Trophoblast cell (in vitro differentiated cells and primary cell): ENCODE measurements around the gene LILRA2.
"Not testable (repeated sequence)": the region's sequence is repeated elsewhere in the genome, so short reads cannot be mapped to it uniquely, and the experiment has no call there.

Experiments
- DNase-seq, 2 donors: peaks; one replicate each; pipeline ENCODE4 v3.0.0-alpha.2; 2016
- H2AFZ ChIP-seq: 2 replicates; pipeline ENCODE4 v1.6.1; 2013; ENCODE audit warnings: low read length, moderate library complexity, mild to moderate bottlenecking; ENCODE audit not compliant: insufficient read depth, poor library complexity
- H2AK5ac ChIP-seq: 2 replicates; pipeline ENCODE4 v1.6.1; 2013; ENCODE audit warnings: mild to moderate bottlenecking, low read length
- H2BK120ac ChIP-seq: 2 replicates; pipeline ENCODE4 v1.6.1; 2013; ENCODE audit warnings: low read length, mild to moderate bottlenecking, moderate library complexity; ENCODE audit not compliant: insufficient read depth, poor library complexity
- H2BK12ac ChIP-seq: 2 replicates; pipeline ENCODE4 v1.6.1; 2013; ENCODE audit warnings: mild to moderate bottlenecking, low read length, moderate library complexity
- H2BK5ac ChIP-seq: 2 replicates; pipeline ENCODE4 v1.6.1; 2013; ENCODE audit warnings: low read length, low read depth, moderate library complexity, mild to moderate bottlenecking; ENCODE audit not compliant: poor library complexity
- H3K14ac ChIP-seq: 2 replicates; pipeline ENCODE4 v1.6.1; 2013; ENCODE audit warnings: mild to moderate bottlenecking, low read length
- H3K18ac ChIP-seq: 2 replicates; pipeline ENCODE4 v1.6.1; 2013; ENCODE audit warnings: mild to moderate bottlenecking, low read length
- H3K23ac ChIP-seq: 2 replicates; pipeline ENCODE4 v1.6.1; 2013; ENCODE audit warnings: low read length
- H3K27ac ChIP-seq: 2 replicates; pipeline ENCODE4 v1.5.1; 2013; ENCODE audit warnings: low read depth, mild to moderate bottlenecking, inconsistent platforms, low read length, moderate library complexity
- H3K27me3 ChIP-seq: 2 replicates; pipeline ENCODE4 v1.6.1; 2013; ENCODE audit warnings: inconsistent platforms, mild to moderate bottlenecking, low read length, moderate library complexity; ENCODE audit not compliant: insufficient read depth
- H3K36me3 ChIP-seq, 2 experiments: 1 replicate in 1 of 2; 2 replicates in 1 of 2; pipeline ENCODE4 v1.6.1; 2013; ENCODE audit warnings: low read length in 2 of 2, mild to moderate bottlenecking in 2 of 2, moderate library complexity in 1 of 2; ENCODE audit not compliant: insufficient read depth in 2 of 2, control insufficient read depth in 1 of 2
- H3K4ac ChIP-seq: 2 replicates; pipeline ENCODE4 v1.6.1; 2013; ENCODE audit warnings: low read depth, mild to moderate bottlenecking, low read length, moderate library complexity
- H3K4me1 ChIP-seq, 2 experiments: 1 replicate in 1 of 2; 2 replicates in 1 of 2; pipeline ENCODE4 v1.6.1; 2013; ENCODE audit warnings: low read length in 2 of 2, mild to moderate bottlenecking in 2 of 2, moderate library complexity in 1 of 2; ENCODE audit not compliant: insufficient read depth in 2 of 2, control insufficient read depth in 1 of 2
- H3K4me2 ChIP-seq: 2 replicates; pipeline ENCODE4 v1.6.1; 2013; ENCODE audit warnings: inconsistent platforms, mild to moderate bottlenecking, low read length, moderate library complexity
- H3K4me3 ChIP-seq: 2 replicates; pipeline ENCODE4 v1.5.1; 2013; ENCODE audit warnings: mild to moderate bottlenecking, low read depth, low read length, inconsistent platforms
- H3K79me1 ChIP-seq: one replicate; pipeline ENCODE4 v1.6.1; 2013; ENCODE audit warnings: low read length
- H3K79me2 ChIP-seq: 2 replicates; pipeline ENCODE4 v1.6.1; 2013; ENCODE audit warnings: low read length, mild to moderate bottlenecking; ENCODE audit not compliant: control insufficient read depth, insufficient read depth, poor library complexity
- H3K9ac ChIP-seq: 2 replicates; pipeline ENCODE4 v1.6.1; 2013; ENCODE audit warnings: mild to moderate bottlenecking, low read length
- H3K9me3 ChIP-seq: 2 replicates; pipeline ENCODE4 v1.6.1; 2013; ENCODE audit warnings: low read depth, mild to moderate bottlenecking, control low read depth, inconsistent platforms, low read length; ENCODE audit not compliant: insufficient read depth
- H4K12ac ChIP-seq: 2 replicates; pipeline ENCODE4 v1.6.1; 2013; ENCODE audit warnings: low read depth, mild to moderate bottlenecking, low read length, moderate library complexity
- H4K8ac ChIP-seq: 2 replicates; pipeline ENCODE4 v1.6.1; 2013; ENCODE audit warnings: low read depth, mild to moderate bottlenecking, low read length, moderate library complexity
- H4K91ac ChIP-seq: one replicate; pipeline ENCODE4 v1.6.1; 2013; ENCODE audit warnings: low read depth, mild to moderate bottlenecking, low read length, moderate library complexity
- WGBS: extraction: QIAGEN DNeasy Blood & Tissue Kit; methylation state at CpG from one replicate; pipeline ENCODE4 v1.1.7; 2013; ENCODE audit warnings: missing lambda C conversion rate; ENCODE audit not compliant: insufficient read length, insufficient coverage; ENCODE audit errors: extremely low coverage; 5-methylcytosine and 5-hydroxymethylcytosine counted together

LILRA2 gene

GRCh38 chr19:54620464-54620863 is 46.9 kb downstream of the LILRA2 start:
- no peak overlapping the region for H3K27ac ChIP-seq
- no peak overlapping the region for H3K4ac ChIP-seq
- H3K36me3 ChIP-seq, result no peaks in the 10 kb centered on the region
- DNase-seq, result no peak
- no peak overlapping the region for H3K9ac ChIP-seq
- no peaks in the 10 kb centered on the region for H3K79me1 ChIP-seq
- H2BK5ac ChIP-seq, result no peak overlapping the region
- no peak overlapping the region for H4K8ac ChIP-seq
- no CpG with 5 or more reads among the region's 4 CpGs for WGBS
- no peak overlapping the region for H4K91ac ChIP-seq
- no peak overlapping the region for H3K18ac ChIP-seq
- H3K4me1 ChIP-seq, result no peaks in the 10 kb centered on the region
- H3K14ac ChIP-seq, result no peak overlapping the region
- H2BK120ac ChIP-seq, result no peak overlapping the region
- H3K4me3 ChIP-seq, result no peak overlapping the region
- no peaks in the 10 kb centered on the region for H3K27me3 ChIP-seq
- no peaks in the 10 kb centered on the region for H3K79me2 ChIP-seq
- H2AFZ ChIP-seq, result no peak overlapping the region
- H2AK5ac ChIP-seq, result no peak overlapping the region
- H4K12ac ChIP-seq, result no peak overlapping the region
- H2BK12ac ChIP-seq, result no peak overlapping the region
- no peak overlapping the region for H3K4me2 ChIP-seq
- peaks cover 12% of the 10 kb centered on the region for H3K9me3 ChIP-seq
- no peak overlapping the region for H3K23ac ChIP-seq

- Histone ChIP-seq H3K79me2 (no peaks in the 10 kb centered on the region), H2BK120ac (no peak overlapping the region), H3K4me2 (no peak overlapping the region), H3K14ac (no peak overlapping the region), H3K9me3 (peaks cover 11% of the 10 kb centered on the region), H3K4me1 (no peaks in the 10 kb centered on the region), H4K8ac (no peak overlapping the region), H3K18ac (no peak overlapping the region), H3K4me3 (no peak overlapping the region), H4K12ac (no peak overlapping the region), H2AFZ (no peak overlapping the region), H2BK5ac (no peak overlapping the region), H2AK5ac (no peak overlapping the region), H3K27ac (no peak overlapping the region), H3K23ac (no peak overlapping the region), H3K27me3 (no peaks in the 10 kb centered on the region), H3K9ac (no peak overlapping the region), H3K4ac (no peak overlapping the region), H3K36me3 (no peaks in the 10 kb centered on the region), H3K79me1 (no peaks in the 10 kb centered on the region), H4K91ac (no peak overlapping the region), H2BK12ac (no peak overlapping the region)
- no CpG with 5 or more reads among the region's 4 CpGs for WGBS
- no peak for DNase-seq
Observed at GRCh38 chr19:54622431-54622830, 48.8 kb downstream of the LILRA2 start.

DNA sequence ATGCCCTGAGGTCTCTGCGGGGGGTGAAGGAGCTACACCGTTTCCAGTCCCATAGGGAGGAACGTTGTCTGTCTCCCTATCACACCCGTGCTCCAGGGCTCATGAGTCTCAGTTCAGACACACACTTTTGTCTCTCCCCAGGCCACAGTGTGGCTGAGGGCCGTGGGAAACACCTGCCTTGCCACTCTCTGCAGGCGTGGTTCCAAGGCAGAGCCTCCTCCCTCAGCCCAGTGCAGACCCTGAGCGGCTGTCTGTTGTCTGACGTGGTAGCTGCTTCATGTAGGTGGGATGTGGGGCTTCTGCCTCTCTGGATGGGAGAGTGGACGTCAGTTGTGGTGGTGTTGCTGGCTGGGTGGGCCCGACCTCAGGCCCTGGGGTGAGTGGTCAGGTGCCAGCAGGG is 50.6 kb downstream of the LILRA2 start:
- not testable (repeated sequence) for H3K4me3 ChIP-seq, H3K4ac ChIP-seq, H3K18ac ChIP-seq, H4K8ac ChIP-seq, H3K4me1 ChIP-seq, H3K23ac ChIP-seq, H2AK5ac ChIP-seq, H3K27ac ChIP-seq, H2AFZ ChIP-seq, H3K79me1 ChIP-seq, H2BK120ac ChIP-seq, H3K14ac ChIP-seq, DNase-seq, H3K4me2 ChIP-seq, H3K79me2 ChIP-seq, H3K9ac ChIP-seq, H3K27me3 ChIP-seq, H4K91ac ChIP-seq, H3K36me3 ChIP-seq, H2BK12ac ChIP-seq, H2BK5ac ChIP-seq, H4K12ac ChIP-seq
- peaks cover 21% of the 10 kb centered on the region for H3K9me3 ChIP-seq
- no CpG with 5 or more reads among the region's 10 CpGs for WGBS

DNA sequence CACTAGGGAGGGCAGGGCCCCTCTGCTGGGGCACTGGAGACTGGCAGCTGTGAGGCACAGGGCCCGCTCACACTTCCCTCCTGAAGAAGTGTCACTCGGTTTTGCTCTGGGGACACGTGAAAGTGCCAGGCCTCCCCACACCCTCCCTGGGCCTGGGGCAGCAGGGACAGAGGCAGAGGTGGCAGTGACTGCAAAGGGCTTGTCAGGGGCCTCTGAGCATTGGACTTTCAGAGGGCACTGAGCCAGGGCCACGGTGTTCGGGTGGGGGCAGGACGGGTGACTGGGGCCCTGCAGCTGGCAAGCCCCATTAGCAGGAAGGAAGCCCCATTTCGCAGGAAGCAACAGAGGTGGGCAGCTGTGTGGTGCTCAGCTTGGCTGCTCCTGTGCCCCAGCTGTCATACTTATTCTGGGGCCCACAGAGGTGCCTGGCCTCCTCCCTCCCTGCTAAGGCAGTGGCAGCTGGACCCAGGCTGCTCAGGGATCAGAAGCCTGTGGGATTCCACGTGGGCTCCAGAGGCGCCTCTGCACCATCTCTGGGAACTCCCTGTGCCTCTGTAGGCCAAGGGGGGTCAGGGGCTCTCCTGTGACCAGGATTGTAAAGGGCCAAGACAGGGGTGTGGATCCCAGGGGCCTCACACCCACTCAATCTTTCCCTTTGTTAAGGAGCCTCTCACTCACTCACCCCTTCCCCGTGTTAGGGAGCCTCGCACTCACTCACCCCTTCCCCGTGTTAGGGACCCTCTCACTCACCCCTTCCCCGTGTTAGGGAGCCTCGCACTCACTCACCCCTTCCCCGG is 51.5 kb downstream of the LILRA2 start:
- not testable (repeated sequence) for H3K4me3 ChIP-seq, H3K4me2 ChIP-seq, H3K27me3 ChIP-seq, H3K14ac ChIP-seq, H3K18ac ChIP-seq, H3K79me1 ChIP-seq, H4K12ac ChIP-seq, H3K4ac ChIP-seq, H3K36me3 ChIP-seq, H4K91ac ChIP-seq, H3K9ac ChIP-seq, H3K27ac ChIP-seq, H3K79me2 ChIP-seq, H4K8ac ChIP-seq, DNase-seq, H3K4me1 ChIP-seq, H2BK5ac ChIP-seq, H2BK120ac ChIP-seq, H2AK5ac ChIP-seq, H2AFZ ChIP-seq, H2BK12ac ChIP-seq, H3K23ac ChIP-seq
- H3K9me3 ChIP-seq, result peaks cover 27% of the 10 kb centered on the region
- no CpG with 5 or more reads among the region's 15 CpGs for WGBS
